LNCaP clone FGC (cell line): Measurements from ENCODE around the gene KLHDC7B.

ENCODE experiments used
- DNase-seq: peaks from one replicate; pipeline ENCODE4 v3.0.0-alpha.2; 2011; ENCODE audit warnings: low read depth
- H3K4me3 ChIP-seq: 2 replicates; pipeline ENCODE4 v1.5.1; 2011; ENCODE audit warnings: mild to moderate bottlenecking, low read depth, low read length, control low read depth
- CTCF ChIP-seq: IDR thresholded peaks from 2 replicates; pipeline ENCODE4 v1.5.1; 2012; ENCODE audit warnings: mild to moderate bottlenecking; ENCODE audit not compliant: control insufficient read depth, insufficient read depth; ENCODE audit errors: extremely low read depth

Gene KLHDC7B

GRCh38 chr22:50600538-50600937 lies 54.8 kb downstream of the KLHDC7B start, which contains the start of gene MAPK8IP2:
Gene MAPK8IP2, plus strand, starts transcription at chr22:50600793. Its CDS starts 26 bp downstream, at chr22:50600819.
- TF ChIP-seq CTCF: no peak
- no peak for DNase-seq
- H3K4me3 ChIP-seq: peak within 1 kb of the TSS; percentile 57
